ENCODE data around the gene CLEC16A.

The CLEC16A gene

DNA sequence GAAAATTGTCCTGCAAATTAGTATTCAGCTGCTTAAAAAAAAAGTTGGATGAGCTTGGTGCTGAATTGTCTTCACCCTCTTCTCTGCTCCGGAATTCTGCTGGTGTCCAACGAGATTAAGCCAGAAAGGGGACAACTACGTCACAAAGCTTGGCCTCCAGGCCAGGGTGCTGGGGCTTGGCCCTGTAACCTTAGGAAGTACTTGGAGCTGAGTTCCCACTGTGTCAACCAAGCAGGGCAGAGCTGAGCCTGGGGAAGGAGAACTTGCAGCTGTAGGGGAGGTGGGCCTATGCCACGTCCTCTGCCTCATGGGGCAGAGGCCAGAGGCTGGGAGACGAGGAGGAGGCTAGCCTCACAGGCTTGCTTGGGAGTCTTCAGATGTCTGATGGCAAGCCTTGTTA lies 71.2 kb downstream of the CLEC16A start:
- in situ Hi-C loops (cut with HindIII; ENCODE audit: low sequenced_read_pairs), result loop anchor here (5.0 kb wide), 1 partner anchor 33 kb away; no protein-coding TSS in a partner anchor
- H3K4me3 ChIP-seq (ENCODE audit: low read depth, low read length), result no peak overlapping the region
- TF ChIP-seq, protein P1, sequence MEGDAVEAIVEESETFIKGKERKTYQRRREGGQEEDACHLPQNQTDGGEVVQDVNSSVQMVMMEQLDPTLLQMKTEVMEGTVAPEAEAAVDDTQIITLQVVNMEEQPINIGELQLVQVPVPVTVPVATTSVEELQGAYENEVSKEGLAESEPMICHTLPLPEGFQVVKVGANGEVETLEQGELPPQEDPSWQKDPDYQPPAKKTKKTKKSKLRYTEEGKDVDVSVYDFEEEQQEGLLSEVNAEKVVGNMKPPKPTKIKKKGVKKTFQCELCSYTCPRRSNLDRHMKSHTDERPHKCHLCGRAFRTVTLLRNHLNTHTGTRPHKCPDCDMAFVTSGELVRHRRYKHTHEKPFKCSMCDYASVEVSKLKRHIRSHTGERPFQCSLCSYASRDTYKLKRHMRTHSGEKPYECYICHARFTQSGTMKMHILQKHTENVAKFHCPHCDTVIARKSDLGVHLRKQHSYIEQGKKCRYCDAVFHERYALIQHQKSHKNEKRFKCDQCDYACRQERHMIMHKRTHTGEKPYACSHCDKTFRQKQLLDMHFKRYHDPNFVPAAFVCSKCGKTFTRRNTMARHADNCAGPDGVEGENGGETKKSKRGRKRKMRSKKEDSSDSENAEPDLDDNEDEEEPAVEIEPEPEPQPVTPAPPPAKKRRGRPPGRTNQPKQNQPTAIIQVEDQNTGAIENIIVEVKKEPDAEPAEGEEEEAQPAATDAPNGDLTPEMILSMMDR (IDR thresholded peaks at IDR 0.05; ENCODE audit: low read depth, low read length, missing control alignments), result no peak
- DNase-seq (ENCODE audit: low read depth), result no peak

DNA sequence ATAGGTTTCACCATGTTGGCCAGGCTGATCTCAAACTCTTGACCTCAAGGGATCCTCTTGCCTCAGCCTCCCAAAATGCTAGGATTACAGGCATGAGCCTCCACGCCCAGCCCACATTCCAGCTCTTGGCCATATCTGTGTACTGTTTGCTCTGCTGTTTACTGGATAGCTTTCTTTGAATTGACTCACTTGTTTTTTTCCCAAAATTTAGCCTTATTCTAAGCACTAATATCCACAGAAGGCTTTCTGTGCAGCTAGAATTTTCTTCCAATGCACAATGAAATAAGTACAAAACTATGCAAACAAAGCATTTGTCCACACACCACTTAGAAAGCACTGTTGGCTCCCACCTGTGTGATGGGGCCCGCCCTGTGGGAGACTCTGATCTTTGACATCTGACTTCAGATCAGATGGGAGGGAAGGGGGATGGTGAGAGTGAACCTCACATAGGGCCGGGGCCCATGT lies 72.2 kb downstream of the CLEC16A start:
- H3K4me3 ChIP-seq (ENCODE audit: low read depth, low read length), result no peak overlapping the region
- in situ Hi-C loops (cut with HindIII; ENCODE audit: low sequenced_read_pairs), result loop anchor here (5.0 kb wide), 1 partner anchor 34 kb away; no protein-coding TSS in a partner anchor
- TF ChIP-seq, protein P1 (IDR thresholded peaks at IDR 0.05; ENCODE audit: low read depth, low read length, missing control alignments), result no peak
- no peak for DNase-seq (ENCODE audit: low read depth)

DNA sequence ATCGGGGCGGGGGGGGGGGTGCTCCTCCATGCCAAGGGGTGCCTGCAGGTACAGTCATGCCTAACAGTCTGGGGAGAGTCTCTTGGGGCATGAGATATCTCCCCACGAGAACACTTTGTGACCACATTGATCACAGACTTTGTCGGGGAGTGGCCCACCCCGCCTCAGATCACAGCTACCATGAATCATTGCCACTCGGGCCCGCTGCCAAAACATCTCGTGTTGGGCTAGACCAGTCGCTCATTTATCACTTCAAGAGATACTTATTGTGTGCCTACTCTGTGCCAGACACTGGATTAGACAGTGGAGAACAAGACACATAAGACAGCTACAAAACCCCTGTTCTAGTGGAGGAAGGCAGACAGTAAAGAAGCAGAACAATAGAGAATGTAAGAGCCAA lies 72.6 kb downstream of the CLEC16A start:
- TF ChIP-seq, protein P1 (IDR thresholded peaks at IDR 0.05; ENCODE audit: low read depth, low read length, missing control alignments), result no peak

DNA sequence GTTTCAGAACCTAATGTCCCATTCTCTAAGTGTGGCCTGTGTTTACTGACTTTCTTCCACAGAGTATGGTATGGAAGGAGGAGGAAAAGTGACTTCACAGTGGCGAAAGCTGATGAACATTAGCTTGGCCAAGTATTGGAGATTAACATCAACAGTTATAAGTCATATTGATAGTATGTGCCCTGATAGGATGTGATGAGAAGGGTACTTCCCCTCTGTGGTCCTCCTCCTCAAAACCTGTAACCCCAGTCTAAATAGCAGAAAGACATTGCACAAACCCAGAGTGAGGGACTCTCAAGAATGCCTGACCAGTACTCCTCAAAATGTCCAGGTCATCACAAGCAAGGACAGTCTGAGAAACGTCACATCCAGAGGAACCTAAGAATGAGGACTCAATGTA lies 73.1 kb downstream of the CLEC16A start:
- no peak overlapping the region for H3K4me3 ChIP-seq (ENCODE audit: low read depth, low read length)
- in situ Hi-C loops (cut with HindIII; ENCODE audit: low sequenced_read_pairs), result loop anchor here (5.0 kb wide), 1 partner anchor 35 kb away; no protein-coding TSS in a partner anchor
- TF ChIP-seq, protein P1 (IDR thresholded peaks at IDR 0.05; ENCODE audit: low read depth, low read length, missing control alignments), result no peak
- DNase-seq (ENCODE audit: low read depth), result no peak

More for the DNA sequence above, 72.6 kb downstream of the CLEC16A start:
- DNase-seq (ENCODE audit: low read depth), result no peak
- H3K4me3 ChIP-seq (ENCODE audit: low read depth, low read length), result no peak overlapping the region
- in situ Hi-C loops (cut with HindIII; ENCODE audit: low sequenced_read_pairs), result loop anchor here (5.0 kb wide), 1 partner anchor 35 kb away; no protein-coding TSS in a partner anchor

DNA sequence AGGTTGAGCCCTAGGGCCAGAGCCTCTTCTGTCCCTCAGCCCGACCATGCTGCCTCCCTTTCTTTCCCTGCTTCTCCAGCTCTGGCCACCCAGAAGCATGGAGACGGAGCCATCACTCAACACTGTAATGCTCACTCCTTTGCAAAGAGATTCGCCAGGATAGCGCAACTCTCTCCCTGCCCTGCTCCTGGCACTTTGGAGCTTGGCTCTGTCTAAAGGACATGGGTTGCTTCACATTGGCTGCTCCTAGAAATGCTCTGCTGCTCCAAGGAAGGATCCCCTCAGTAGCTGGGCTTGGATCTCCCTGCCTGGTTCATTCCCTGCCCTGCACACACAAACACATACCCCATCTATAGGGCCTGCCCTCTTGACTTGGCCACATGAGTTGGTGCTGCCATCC lies 76.0 kb downstream of the CLEC16A start:
- TF ChIP-seq, protein P1 (IDR thresholded peaks at IDR 0.05; ENCODE audit: low read depth, low read length, missing control alignments), result no peak
- DNase-seq (ENCODE audit: low read depth), result no peak
- in situ Hi-C loops (cut with HindIII; ENCODE audit: low sequenced_read_pairs), result no loop called here
- H3K4me3 ChIP-seq (ENCODE audit: low read depth, low read length), result no peak overlapping the region

DNA sequence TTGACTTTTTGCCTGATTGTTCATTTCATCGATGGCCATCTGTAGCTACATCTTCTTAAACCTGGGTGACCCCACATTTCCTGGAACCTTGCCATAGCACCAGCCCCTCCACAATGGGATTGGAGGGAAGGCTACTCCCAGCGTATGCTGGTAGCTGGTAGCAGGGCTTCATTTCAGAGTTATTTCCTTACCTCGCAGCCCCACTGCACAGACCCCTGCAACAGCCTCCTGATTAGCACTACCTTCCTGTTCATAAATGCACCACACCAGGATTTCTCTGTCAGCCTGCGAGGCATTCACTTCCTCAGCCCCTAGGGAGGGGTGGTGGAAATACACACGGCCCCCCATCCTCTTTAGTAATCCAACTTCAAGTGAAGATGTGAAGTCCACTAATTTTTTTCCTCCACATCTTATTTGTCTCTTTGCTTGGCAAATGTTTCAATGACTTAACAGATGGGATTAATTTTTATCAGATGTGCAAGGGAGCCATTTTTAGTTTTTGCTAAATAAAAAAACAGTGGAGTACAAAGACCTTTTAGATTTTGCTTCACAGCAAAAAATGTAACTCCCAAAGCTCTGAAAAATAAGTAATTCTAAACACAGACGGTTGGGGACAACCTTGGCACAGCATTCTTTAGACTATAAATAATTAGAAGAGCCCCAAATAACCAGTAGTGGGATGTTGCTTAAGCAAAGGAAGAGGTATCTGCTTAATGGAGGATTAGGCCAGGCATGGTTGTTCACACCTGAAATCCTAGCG lies 76.6 kb downstream of the CLEC16A start:
- in situ Hi-C loops (cut with HindIII; ENCODE audit: low sequenced_read_pairs), result no loop called here
- no peak overlapping the region for H3K4me3 ChIP-seq (ENCODE audit: low read depth, low read length)
- TF ChIP-seq, protein P1 (IDR thresholded peaks at IDR 0.05; ENCODE audit: low read depth, low read length, missing control alignments), result no peak
- no peak for DNase-seq (ENCODE audit: low read depth)

All from astrocyte of the cerebellum (primary cell).